HCT116 (cell line): ENCODE data around the gene ATP7B.

Experiments used
- CTCF ChIP-seq, 3 experiments: fragments of 200-600 bp in 1 of 3; sonication (generic) in 1 of 3; IDR thresholded peaks in 2 of 3; conservative IDR thresholded peaks in 1 of 3; 2 replicates each; pipeline ENCODE4 v1.5.1; 2012 to 2017; ENCODE audit warnings: low read depth in 2 of 3, low read length in 2 of 3, antibody characterized with exemption in 1 of 3, borderline replicate concordance in 1 of 3, control low read depth in 1 of 3, mild to moderate bottlenecking in 1 of 3, mixed read lengths in 1 of 3, mixed run types in 1 of 3, moderate library complexity in 1 of 3; ENCODE audit not compliant: insufficient read depth in 1 of 3
- ELF1 ChIP-seq: IDR thresholded peaks from 2 replicates; pipeline ENCODE4 v1.6.1; 2012; ENCODE audit warnings: low read depth, borderline replicate concordance
- FOSL1 ChIP-seq: IDR thresholded peaks from 2 replicates; pipeline ENCODE4 v1.6.1; 2012; ENCODE audit warnings: low read depth
- POLR2A ChIP-seq: IDR thresholded peaks from 2 replicates; pipeline ENCODE4 v1.7.0; 2011; ENCODE audit warnings: borderline replicate concordance; ENCODE audit not compliant: insufficient read depth, insufficient read length; ENCODE audit errors: extremely low read depth
- POLR2AphosphoS5 ChIP-seq: IDR thresholded peaks from 2 replicates; pipeline ENCODE4 v1.6.1; 2011; ENCODE audit warnings: mild to moderate bottlenecking, low read depth, low read length, moderate library complexity
- TCF7L2 ChIP-seq: IDR thresholded peaks from 2 replicates; pipeline ENCODE4 v1.7.0; 2011; ENCODE audit warnings: borderline replicate concordance, inconsistent platforms; ENCODE audit not compliant: insufficient read depth, insufficient read length; ENCODE audit errors: extremely low read depth
- ZBTB33 ChIP-seq: IDR thresholded peaks from 2 replicates; pipeline ENCODE4 v1.6.1; 2011; ENCODE audit warnings: mild to moderate bottlenecking, low read length, moderate library complexity; ENCODE audit not compliant: insufficient replicate concordance; ENCODE audit errors: extremely low read depth
- ZNF274 ChIP-seq: fragments of 200-500 bp; sonication (Bioruptor generic); IDR thresholded peaks from 2 replicates; pipeline ENCODE4 v1.6.1; 2014; ENCODE audit warnings: mild to moderate bottlenecking, low read depth, low read length, inconsistent platforms

DNA sequence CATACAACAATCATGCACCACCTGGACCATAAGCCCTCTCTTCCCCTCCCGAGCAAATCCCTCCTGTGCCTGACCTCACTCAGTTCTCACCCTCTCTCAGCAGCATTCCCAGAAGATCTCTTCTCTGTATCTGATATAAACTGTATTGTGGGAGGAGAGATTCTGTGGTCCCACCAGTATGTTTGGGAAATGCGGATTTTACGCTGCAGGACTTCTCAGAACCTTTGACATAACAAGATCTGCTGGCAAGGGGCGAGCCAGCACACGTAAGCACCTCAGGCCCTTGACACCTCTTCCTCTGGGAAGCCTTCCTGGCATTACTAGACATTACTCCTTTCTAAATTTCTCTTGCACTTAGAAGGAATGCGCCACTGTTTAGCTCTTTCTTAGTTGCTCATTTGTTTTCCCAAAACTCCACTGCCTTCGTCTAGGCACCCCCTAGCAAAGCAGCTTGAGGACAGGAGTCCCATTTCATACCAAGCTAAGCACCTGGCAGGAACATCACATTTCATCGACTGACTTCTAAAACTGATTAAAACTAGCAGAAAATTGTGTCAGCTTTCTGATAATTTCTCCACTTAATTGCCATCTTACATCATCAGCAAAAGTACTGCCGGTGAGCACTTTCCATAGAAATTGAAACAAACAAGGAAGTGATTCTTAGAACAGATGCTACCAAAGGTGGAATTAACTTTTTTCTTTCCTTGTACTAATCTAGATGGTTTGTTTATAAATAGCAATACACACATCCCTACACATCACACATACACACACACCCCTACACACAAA is 86.3 kb downstream of the ATP7B start:
- TF ChIP-seq POLR2A (no peak), CTCF (IDR thresholded peaks at IDR 0.05 in 2 of 3, conservative IDR thresholded peaks at IDR 0.05 in 1 of 3; ENCODE audit: borderline replicate concordance in 1 of 3, insufficient read depth in 1 of 3, low read depth in 2 of 3, low read length in 2 of 3) (no peak), TCF7L2 (no peak), ZNF274 (no peak), ZBTB33 (no peak), POLR2AphosphoS5 (no peak), FOSL1 (no peak), ELF1 (no peak)
